Progenitor cell of endocrine pancreas (in vitro differentiated cells): ENCODE results near the gene CBLN2. TPM values are rescaled to one million over a fixed set of nuclear protein-coding genes. Genes with fewer than 3 reads are reported as not detected.
A peak's percentile ranks its signal among the peaks of the same experiment; 100 is the strongest.

Source experiments
- DNase-seq: peaks from one replicate; pipeline ENCODE4 v3.0.0; 2021; ENCODE audit warnings: low spot score; ENCODE audit not compliant: unreplicated experiment
- H3K27ac Mint-ChIP-seq: 2 replicates; pipeline ENCODE4 v1.8.0; 2021; ENCODE audit warnings: mild to moderate bottlenecking, moderate library complexity, mixed read lengths
- H3K27me3 Mint-ChIP-seq: 2 replicates; pipeline ENCODE4 v1.8.0; 2021; ENCODE audit warnings: mixed read lengths
- H3K36me3 Mint-ChIP-seq: 2 replicates; pipeline ENCODE4 v1.8.0; 2022; ENCODE audit warnings: mixed read lengths; ENCODE audit not compliant: insufficient read depth
- H3K4me1 Mint-ChIP-seq: 2 replicates; pipeline ENCODE4 v1.8.0; 2021; ENCODE audit warnings: low read depth, mixed read lengths
- H3K4me3 Mint-ChIP-seq: 2 replicates; pipeline ENCODE4 v1.8.0; 2021; ENCODE audit warnings: low read depth, mild to moderate bottlenecking, moderate library complexity, mixed read lengths
- H3K9me3 Mint-ChIP-seq: 2 replicates; pipeline ENCODE4 v1.8.0; 2021; ENCODE audit warnings: low read depth, mixed read lengths
- CTCF ChIP-seq: fragments of 200-600 bp; sonication (generic); IDR thresholded peaks from one replicate; pipeline ENCODE4 v1.5.0; 2021; ENCODE audit warnings: antibody characterized with exemption, mild to moderate bottlenecking; ENCODE audit not compliant: unreplicated experiment
- long read RNA-seq: library from polyadenylated mRNA; unstranded; transcript quantifications from one replicate; pipeline ENCODE4 v2.0.0, GENCODE V29; 2020
- total RNA-seq: library from RNA; stranded (reverse); gene quantifications from 2 replicates; pipeline ENCODE4 v1.2.1, GENCODE V29; 2021

Gene CBLN2
- 0.18 and 0.38 TPM in 2 replicates for total RNA-seq
- long read RNA-seq: 0 reads

- no peaks in the 10 kb centered on the region for H3K9me3 Mint-ChIP-seq
- DNase-seq: peak; percentile 71
- H3K27me3 Mint-ChIP-seq: peaks cover 84% of the 10 kb centered on the region
- peaks cover 11% of the 10 kb centered on the region for H3K4me1 Mint-ChIP-seq
- no peaks in the 10 kb centered on the region for H3K36me3 Mint-ChIP-seq
- peak within 1 kb of the TSS; percentile 69 for H3K4me3 Mint-ChIP-seq
- peak; percentile 97 for TF ChIP-seq CTCF
- no peak within 1 kb of the TSS for H3K27ac Mint-ChIP-seq
Observed at GRCh38 chr18:72544092-72544886, at the start of gene CBLN2. Gene CBLN2, minus strand, starts transcription at chr18:72544342. Its CDS starts 2,182 bp downstream, at chr18:72542160.

- Mint-ChIP-seq H3K27me3 (peaks cover 16% of the 10 kb centered on the region), H3K4me1 (peaks cover 6% of the 10 kb centered on the region), H3K9me3 (peaks cover under 1% of the 10 kb centered on the region), H3K4me3 (no peak overlapping the region), H3K27ac (no peak overlapping the region), H3K36me3 (no peaks in the 10 kb centered on the region)
- TF ChIP-seq CTCF: no peak
- DNase-seq: no peak
Observed at GRCh38 chr18:72588360-72588759, 44.2 kb upstream of the CBLN2 start.

DNA sequence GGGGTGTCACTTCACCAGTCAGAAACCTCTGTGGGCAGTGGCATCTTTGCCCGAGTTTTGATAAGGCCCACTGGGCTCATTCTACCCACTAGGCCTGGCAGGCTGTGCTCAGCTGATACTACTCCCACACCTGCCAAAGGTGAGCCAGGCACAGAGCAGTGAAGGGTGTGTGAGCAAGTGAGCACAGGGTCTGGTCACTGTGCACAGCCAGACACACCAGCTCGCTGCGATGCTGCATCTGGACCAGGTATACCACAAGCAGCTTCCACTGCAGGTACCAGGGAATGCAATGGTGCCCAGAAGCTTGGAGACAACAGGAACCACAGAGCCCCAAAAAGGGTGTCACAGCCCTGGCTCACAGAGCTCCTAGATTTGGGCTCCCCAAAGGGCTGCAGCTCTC lies 40.6 kb upstream of the CBLN2 start:
- TF ChIP-seq CTCF: no peak
- peaks cover 6% of the 10 kb centered on the region for H3K4me1 Mint-ChIP-seq

GRCh38 chr18:72581976-72582375 lies 37.8 kb upstream of the CBLN2 start:
- no peak overlapping the region for H3K27ac Mint-ChIP-seq

More for the DNA sequence above, 40.6 kb upstream of the CBLN2 start:
- DNase-seq: no peak
- peaks cover 9% of the 10 kb centered on the region for H3K27me3 Mint-ChIP-seq
- no peaks in the 10 kb centered on the region for H3K9me3 Mint-ChIP-seq
- H3K4me3 Mint-ChIP-seq: no peak overlapping the region
- H3K27ac Mint-ChIP-seq: no peak overlapping the region
- no peaks in the 10 kb centered on the region for H3K36me3 Mint-ChIP-seq

DNA sequence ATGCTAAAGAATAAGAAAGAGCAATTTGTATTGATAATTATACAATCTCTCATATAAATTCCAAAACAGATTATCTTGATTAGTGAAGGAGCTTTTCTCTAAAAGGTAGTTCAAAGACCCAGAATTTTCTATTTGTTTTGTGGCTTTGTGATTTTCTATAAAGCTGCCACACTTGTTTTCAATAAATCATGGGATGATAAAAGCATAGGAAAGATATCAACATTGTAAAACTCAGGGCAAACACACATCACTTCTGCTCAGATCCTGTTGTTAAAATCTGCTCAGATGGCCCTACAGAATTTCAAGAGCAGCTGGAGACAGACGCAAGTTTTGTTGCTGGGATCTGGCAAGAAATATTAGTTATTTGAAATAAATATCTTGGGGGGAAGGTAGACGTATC lies 28.8 kb upstream of the CBLN2 start:
- Mint-ChIP-seq H3K27me3 (peaks cover 28% of the 10 kb centered on the region), H3K27ac (no peak overlapping the region), H3K4me1 (peaks cover 4% of the 10 kb centered on the region), H3K4me3 (no peak overlapping the region), H3K36me3 (no peaks in the 10 kb centered on the region), H3K9me3 (no peaks in the 10 kb centered on the region)
- TF ChIP-seq CTCF: no peak
- no peak for DNase-seq

More at GRCh38 chr18:72581976-72582375, 37.8 kb upstream of the CBLN2 start:
- Mint-ChIP-seq H3K4me3 (no peak overlapping the region), H3K27me3 (peaks cover 11% of the 10 kb centered on the region), H3K9me3 (no peaks in the 10 kb centered on the region), H3K36me3 (no peaks in the 10 kb centered on the region), H3K4me1 (no peaks in the 10 kb centered on the region)
- DNase-seq: no peak
- no peak for TF ChIP-seq CTCF
